HG02759 (cell line): Measurements from ENCODE around the gene D2HGDH.
A peak's percentile ranks its signal among the peaks of the same experiment; 100 is the strongest.
"Not testable (repeated sequence)": the region's sequence is repeated elsewhere in the genome, so short reads cannot be mapped to it uniquely, and the experiment has no call there.

Experiments
- ATAC-seq: cut with Tn5 transposase; IDR thresholded peaks from one replicate; pipeline ENCODE4 v1.9.1; 2021; ENCODE audit warnings: mild to moderate bottlenecking, moderate library complexity; ENCODE audit not compliant: unreplicated experiment

D2HGDH gene

DNA sequence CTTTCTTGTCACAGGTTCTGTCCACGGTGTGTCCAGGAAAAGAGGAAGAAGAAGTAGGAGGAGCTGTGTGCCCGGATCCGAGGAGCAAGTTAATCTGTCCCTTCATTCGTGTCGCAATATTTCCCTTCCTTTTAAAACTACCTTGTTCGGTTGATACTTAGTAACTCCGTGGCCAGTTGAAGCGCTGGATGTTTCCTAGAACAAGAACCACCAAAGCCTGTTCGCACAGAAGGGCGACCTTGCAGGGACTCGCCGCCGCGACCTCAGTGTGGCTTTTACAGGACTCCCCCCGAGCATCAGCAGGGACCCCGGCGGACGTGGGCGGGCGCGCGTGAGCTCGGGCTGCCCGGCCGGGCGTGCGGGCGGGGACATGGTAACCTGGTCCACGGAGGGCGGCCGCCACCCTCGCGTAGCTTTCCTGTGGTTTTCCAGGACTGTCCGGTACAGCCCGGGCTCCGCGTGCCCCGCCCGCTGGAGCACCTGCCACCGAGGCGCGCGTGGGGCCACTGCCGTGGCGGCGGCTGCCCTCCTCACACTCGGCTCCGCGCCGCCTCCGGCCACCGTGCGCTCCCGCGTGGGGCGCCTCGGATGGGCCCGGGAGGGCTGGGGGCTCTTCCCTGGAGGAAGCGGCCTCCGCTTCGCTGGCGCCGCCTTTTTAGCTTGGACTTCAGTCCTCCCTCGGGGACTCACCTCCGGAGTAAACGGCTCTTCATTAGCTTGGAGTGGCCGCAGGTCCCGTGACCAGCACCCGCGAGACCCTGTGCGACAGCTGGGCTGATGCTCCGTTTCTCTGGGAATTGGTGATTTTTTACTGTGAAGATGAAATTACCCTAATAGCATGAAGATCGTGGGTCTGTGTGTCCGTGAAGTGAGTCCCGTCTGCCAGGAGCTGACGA lies 9.2 kb upstream of the D2HGDH start:
- ATAC-seq, result no peak

DNA sequence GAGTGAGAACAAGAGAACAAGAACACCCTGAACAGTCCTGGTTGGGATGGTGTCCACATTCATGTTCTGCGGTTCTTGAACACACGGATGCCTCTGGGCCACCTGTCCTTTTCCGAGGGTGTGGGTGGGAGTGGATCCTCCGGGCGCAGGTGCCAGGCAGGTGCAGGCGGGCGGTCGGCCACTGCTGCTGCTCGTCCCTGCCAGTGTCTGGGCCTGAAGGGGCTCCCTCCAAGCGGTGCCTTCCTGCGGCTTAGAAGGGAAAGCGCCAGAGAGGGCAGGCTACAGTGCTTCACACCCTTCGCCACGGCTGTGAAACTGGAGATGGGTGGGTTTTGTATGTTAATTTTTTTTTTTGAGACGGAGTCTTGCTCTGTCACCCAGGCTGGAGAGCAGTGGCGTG lies 8.0 kb upstream of the D2HGDH start:
- no peak for ATAC-seq

DNA sequence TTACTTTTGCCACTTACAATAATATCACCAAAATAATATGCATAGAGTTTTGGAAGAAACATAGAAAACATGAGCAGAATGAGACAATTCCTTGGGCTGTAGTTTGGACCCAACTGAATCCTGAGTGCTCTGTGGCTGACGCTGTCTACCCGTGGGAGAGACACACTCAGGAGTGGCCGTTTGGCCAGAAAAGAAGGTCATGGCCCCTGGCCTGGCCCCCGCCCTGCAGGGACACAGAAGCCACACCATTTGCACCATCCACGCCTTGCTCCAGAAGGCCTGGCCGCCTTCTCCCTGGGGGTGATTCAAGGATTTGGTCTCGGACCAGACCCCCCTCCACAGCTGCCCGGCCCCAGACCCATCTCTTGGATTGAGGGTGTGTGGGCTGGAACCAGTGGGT lies 6.4 kb upstream of the D2HGDH start:
- no peak for ATAC-seq

DNA sequence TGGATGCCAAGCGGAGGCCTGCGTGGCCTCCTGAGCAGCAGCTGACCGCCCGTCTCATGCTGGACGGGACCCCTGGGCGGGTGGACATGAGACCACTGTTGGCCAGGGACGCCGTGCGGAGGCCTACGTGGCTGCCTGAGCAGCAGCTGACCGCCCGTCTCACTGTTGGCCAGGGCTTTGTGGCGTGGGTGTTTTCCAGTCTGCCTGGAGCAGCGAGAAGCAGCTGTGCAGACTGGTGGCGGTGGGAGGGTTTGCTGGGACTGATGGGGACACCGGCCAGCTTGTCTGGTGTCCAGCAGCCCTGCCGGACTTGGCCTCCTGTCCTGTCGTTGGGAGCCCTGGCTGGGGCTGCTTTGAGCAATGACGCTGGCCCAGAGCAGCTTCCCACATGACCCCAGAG lies 5.8 kb upstream of the D2HGDH start:
- ATAC-seq, result no peak

DNA sequence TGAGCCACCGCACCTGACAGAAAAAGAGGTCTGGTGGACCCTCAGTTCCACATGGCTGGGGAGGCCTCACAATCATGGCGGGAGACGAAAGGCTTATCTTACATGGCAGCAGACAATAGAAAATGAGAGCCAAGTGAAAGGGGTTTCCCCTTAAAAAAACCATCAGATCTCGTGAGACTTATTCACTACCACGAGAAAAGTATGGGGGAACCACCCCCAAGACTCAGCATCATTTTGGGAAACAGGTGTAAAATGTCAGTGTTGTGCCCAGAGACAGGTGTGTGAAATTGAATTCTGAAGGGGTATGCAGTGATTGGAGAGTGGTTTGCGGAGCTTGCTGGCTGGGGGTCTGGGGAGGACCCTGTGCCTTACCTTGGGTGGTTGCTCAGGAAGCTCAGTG lies 4.6 kb upstream of the D2HGDH start:
- no peak for ATAC-seq

DNA sequence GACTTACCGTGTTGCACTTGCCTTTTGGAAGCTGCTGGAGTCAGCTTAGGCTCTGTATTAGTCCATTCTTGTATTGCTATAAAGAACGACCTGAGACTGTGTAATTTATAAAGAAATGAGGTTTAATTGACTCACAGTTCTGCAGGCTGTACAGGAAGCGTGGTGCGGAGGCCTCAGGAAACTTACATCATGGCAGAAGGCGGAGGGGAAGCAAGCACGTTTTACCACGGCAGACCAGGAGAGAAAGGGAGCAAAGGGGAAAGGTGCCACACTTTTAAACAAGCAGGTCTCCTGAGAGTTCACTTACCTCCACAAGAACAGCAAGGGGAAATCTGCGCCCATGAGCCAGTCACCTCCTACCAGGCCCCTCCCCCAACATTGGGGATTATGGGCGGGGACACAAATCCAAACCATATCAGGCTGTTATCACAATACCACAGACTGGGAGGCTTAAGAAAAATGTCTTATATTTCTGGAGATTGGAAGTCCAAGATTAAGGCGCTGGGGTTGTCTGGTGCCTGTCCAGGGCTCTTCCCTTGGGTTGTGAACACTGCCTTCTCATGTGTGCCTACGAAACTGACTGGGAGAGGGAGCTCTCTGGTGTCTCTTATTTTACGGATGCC lies 3.6 kb upstream of the D2HGDH start:
- no peak for ATAC-seq

DNA sequence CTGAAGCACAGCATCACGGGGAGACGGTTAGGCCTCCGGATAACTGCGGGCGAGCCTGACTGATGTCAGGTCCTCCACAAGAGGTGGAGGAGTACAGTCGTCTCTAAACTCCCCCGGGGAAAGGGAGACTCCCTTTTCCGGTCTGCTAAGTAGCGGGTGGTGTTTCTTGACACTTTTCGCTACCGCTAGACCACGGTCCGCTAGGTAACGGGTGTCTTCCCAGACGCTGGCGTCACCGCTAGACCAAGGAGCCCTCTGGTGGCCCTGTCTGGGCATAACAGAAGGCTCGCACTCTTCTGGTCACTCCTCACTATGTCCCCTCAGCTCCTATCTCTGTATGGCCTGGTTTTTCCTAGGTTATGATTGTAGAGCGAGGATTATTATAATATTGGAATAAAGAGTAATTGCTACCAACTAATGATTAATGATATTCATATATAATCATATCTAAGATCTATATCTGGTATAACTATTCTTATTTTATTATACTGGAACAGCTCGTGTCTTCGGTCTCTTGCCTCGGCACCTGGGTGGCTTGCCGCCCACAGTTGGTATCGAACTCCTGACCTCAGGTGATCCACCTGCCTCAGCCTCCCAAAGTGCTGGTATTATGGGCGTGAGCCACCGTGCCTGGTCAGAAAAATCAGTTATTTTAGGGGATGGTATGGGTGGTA lies 1.8 kb upstream of the D2HGDH start:
- ATAC-seq, result not testable (repeated sequence)

DNA sequence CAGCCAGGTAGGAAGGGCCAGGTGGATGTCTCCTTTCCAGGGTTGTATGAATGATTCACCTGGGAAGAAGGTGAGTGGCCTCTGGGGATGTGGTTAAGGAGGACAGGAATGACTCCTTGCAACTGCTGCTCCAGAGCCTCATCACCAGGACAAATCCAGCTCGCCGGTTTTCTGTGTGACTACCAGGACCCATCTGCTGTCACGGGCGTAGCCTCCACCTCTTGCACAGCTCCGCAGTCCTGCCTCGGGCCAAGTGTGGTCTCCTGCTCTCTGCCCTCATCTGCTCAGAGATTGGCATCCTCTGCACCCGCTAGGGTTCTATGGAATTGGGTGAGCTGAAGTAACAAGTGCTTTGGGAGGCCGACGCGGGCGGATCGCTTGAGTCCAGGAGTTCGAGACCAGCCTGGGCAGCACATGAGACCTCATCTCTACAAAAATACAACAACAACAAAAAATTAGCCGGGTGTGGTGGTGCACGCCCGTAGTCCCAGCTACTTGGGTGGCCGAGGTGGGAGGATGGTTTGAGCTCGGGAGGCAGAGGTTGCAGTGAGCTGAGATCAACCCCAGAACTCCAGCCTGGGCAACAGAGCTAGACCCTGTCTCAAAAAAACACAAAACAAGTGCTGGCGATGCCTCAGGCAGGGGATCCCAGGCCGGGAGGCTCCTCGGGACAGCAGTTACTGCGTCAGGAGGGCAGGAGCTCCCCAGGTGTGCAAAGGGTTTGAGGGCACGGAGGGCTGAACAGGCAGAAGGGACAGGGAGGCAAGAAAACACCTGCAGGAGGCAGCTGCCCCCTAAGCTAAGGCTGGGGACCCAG lies 831 bp upstream of the D2HGDH start:
- ATAC-seq, result no peak

DNA sequence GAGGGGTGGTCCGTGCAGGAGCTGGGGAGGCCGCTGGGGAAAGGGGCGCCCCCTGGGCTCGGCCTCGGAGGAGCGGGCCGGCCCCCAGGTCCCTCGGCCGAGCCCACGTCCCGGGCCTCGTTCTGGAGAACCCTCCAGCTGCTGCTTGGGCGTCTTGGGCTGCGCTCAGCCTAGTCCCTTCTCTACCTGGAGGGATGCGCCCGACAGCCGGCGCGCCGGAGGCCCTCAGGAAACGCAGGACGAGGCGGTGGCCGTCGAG lies 293 bp upstream of the D2HGDH start:
- peak; percentile 27 for ATAC-seq

DNA sequence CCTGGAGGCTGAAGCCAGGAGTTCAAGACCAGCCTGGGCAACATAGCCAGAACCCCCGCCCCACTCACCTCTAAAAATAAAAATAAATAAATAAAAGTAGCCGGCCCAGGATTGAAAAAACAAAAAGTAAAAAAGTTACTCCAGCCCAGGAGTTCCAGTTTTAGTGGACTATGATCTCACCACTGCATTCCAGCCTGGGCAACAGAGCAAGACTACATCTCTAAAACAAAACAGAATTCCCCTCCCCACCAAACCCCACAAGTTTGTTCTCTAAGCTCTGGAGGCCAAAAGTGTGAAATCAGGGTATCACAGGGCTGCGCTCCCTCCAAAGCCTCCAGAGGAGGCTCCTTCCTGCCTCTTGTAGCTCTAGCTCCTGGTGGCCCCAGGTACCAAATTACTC lies 1.7 kb downstream of the D2HGDH start:
- ATAC-seq, result no peak

DNA sequence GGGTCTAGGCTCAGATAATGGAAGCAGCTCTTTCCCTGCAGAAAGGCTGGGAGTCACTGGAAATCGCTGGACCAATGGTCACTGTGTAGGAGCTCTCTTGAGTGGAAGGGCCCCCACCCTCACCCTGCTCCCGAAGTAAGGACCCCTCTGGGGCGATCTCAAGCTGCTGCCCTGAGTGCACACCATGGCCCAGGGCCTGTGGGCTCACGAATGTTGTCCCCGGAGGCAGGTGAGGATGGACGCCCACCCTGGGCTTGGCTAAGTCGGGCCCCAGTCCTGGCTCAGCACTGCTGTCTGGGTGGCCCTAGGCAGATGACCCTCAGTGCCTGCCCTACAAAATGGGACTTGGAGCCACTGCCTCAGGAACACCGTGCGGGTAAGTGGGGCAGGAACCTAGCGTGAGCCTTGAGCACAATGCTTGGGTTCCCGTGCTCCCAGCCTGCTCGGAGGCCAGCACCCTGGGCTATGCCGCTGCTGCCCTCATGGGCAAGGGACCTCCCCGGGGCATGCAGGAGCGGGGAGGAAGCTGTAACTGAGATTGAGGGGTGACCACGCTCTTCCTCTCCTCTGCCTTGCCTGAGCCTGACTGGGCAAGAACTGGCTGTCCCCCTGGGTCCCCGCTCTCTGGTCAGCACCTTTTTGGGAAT lies 3.7 kb downstream of the D2HGDH start:
- ATAC-seq, result no peak

DNA sequence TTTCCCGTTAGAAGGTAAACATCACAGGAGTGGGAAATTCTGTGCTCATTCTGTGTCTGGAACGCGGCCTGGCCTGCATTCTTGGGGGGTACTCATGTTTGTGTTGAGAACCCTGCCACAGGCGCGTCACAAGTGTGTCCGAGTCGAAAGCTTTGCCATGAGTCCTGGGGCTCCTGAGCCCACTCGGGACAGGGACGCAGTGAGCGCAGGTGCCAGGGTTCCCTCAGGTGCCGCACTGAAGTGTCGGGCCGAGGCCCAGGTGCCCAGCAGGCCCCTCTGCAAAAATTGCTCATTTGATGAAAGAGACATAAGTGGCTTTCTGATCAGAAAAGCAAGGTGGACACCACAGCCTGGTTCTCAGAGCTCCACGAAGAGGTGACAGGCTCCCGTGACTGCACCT lies 4.7 kb downstream of the D2HGDH start:
- ATAC-seq, result no peak

DNA sequence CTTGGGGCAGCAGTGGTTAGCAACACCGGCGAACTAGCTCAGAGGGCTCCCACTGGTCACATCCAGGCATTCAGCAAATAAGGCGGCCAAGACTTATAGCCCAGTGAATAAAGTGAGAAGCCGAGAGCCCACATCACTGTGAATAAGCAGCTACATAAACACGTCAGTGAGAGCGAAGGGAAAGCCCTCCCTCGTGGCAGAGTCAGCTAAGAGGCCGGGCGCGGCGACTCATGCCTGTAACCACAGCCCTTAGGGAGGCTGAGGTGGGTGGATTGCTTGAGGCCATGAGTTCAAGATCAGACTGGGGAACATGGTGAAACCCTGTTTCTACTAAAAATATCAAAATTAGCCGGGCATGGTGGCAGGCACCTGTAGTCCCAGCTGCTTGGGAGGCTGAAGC lies 5.2 kb downstream of the D2HGDH start:
- ATAC-seq, result no peak

DNA sequence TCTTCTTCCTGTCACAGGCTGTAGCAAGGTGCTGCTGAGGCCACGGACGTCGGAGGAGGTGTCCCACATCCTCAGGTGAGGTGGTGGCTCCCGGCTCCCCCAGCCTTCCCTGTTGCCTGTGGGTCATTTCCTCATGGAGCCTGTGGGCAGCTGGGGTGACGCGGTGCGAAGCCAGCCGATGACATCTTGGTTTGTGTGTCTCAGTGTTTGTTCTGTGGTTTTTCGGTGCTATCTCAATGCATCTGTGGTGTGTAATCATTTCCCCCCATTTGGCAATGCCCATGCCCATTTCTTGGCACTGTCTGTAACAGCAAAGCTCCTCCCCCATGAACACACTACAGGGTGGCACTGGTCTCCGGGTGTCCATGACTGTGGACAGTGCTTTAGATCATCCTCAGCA lies 6.6 kb downstream of the D2HGDH start:
- no peak for ATAC-seq

DNA sequence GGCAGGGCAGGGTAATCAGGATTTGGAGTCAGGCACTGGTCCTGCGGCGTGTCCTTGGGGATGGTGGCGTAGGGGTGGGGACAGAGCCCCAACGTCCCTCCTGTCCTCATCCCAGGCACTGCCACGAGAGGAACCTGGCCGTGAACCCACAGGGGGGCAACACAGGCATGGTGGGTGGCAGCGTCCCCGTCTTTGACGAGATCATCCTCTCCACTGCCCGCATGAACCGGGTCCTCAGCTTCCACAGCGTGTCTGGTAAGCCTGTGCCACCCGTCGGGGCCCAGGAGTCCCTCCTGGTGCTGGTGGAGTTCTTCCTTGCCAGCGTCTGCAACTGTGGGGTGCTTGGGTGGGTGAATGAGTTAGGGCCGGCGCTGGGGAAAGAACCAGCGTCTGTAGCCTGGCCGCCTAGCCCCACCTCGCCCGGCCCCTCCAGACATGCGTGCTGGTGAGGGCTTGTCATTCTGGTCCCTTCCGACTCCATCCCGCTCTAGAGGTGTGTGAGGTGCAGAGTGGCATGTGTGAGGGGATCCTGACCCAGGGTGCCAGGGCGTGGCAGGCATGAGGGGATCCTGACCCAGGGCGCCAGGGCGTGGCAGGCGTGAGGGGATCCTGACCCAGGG lies 8.0 kb downstream of the D2HGDH start:
- no peak for ATAC-seq

DNA sequence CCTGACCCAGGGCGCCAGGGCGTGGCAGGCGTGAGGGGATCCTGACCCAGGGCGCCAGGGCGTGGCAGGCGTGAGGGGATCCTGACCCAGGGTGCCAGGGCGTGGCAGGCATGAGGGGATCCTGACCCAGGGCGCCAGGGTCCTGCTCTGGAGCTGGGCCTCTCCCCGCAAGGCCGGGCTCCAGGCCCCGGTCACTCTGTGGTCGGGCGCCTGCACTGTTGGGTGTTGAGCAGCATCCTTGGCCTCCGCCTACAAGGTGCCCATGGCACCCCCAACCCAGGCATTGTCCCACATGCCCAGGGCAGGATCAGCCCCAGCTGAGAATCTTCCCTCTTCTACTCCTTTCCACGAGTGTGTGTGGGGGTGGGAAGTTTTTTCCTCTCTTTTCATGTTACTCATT lies 8.6 kb downstream of the D2HGDH start:
- ATAC-seq, result not testable (repeated sequence)

DNA sequence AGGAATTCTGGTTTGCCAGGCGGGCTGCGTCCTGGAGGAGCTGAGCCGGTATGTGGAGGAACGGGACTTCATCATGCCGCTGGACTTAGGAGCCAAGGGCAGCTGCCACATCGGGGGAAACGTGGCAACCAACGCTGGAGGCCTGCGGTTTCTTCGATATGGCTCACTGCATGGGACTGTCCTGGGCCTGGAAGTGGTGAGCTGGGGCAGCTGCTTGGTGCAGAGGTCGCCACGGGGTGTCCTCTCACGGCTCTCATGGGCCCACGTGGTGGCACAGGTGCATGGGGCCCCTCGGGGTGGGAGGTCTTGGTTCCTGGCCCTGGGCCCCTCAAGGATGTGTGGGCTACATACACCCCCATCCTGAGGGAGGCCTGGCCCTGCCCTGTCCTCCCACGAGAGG lies 9.2 kb downstream of the D2HGDH start:
- no peak for ATAC-seq

DNA sequence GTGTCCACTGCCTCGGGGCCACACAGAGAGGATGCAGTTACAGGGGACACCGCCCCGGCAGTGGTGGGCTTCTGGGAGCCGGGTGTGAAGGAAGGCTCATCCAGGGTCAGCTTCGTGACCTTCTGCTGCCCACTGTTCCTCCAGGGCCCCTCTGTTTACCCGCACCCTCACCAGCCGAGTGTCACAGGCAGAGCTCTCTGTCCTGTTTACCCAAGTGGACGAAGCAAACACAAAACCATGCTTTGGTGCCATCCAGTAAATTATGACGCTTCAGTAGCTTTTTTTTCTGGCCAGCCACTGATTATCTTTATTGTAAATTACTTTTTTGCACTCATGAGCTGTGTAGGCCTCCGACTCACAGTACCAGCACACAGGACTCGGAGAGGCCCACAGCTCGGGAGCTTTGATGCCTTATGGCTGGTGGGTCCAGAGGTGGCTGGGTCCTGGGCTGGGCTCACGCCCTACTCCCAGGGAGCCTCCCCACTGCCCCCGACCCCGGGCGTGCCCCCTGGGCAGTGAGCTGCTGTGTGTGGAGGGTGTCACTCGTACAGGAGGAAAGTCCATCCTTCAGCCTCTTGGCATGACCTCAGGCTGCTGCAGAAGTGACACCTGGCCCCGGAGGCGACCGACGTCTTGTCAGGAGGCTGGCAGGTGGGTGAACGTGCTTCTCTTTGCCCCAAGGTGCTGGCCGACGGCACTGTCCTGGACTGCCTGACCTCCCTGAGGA lies 9.8 kb downstream of the D2HGDH start:
- ATAC-seq, result no peak

DNA sequence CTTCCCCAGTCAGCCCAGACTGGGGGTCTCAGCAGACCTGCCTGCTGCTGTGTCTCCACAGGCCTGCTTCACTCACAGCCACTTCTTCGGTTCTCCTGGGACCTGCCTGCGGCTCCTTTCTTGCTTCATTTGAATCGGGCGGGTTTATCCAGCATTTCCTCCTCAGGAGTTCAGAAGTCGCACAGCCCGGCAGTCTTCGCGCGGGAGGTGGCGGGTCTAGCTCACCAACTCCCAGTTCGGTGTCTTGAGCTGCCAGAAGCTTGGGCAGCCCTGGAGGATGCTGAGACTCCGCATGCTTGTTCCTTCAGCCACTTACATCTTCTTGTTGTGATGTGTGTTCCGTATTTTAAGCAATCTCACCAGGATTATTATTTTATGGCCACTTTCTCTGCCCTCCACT lies 10.8 kb downstream of the D2HGDH start:
- ATAC-seq, result no peak

DNA sequence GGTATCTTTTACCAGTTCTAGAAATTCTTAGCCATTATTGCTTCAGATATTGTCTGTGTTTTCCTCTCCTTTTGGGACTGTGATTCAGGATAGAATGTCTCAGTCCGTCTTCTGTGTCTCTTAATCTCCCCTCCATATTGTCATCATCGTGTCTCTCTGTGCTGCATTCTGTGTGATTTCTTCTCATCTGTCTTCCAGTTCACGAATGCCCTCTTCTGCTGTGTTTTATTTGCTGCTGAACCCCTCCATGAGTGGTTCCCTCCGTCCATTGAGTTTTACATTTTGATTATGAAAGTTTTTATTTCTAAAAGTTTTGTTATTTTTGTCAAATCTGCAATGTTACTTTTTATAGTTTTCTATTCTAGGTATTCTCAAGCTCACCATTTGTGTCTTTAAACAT lies 11.7 kb downstream of the D2HGDH start:
- no peak for ATAC-seq
